ENCODE results near the gene MMS22L.
"Not testable (repeated sequence)": the region's sequence is repeated elsewhere in the genome, so short reads cannot be mapped to it uniquely, and the experiment has no call there.

Gene MMS22L

DNA sequence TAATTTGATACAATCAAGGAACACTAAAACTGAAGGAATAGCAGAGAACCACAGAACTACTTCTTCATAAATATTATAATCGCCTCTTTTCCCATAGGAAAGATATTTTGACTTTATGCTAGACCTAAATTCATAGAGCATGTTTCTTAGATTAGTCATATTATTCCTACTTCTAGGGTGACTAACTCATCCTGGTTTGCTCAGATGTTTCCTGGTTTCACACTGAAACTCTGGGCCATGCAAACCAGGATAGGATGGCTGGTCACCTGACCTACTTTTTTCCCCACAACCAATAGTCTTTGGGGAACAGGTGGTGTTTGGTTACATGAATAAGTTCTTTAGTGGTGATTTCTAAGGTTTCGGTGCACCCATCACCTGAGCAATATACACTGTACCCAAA, 42.8 kb downstream of the MMS22L start:
- DNase-seq (ENCODE audit: low read depth): peak; percentile 46

DNA sequence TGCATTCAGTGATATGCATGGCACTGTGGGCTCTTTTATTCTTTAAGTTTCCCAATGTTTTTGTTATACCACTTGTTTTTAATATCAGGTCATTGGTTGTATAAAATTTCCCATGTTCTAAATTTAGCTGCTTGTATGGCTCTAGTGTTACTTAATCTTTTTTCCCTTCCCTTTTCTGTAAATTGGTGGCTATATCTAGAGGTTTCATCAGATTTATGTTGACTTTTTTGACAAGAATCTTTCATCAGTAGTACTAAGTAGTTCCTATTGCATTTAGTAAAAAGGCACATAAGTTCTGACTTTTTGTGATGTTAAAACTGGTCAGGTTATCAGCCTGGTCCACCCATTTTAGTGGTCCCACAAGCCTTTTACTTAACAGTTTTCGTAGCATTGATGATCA, 51.1 kb downstream of the MMS22L start:
- no peak for DNase-seq (ENCODE audit: low read depth)

GRCh38 chr6:97222903-97223302, 60.1 kb downstream of the MMS22L start:
- DNase-seq (ENCODE audit: low read depth): no peak

DNA sequence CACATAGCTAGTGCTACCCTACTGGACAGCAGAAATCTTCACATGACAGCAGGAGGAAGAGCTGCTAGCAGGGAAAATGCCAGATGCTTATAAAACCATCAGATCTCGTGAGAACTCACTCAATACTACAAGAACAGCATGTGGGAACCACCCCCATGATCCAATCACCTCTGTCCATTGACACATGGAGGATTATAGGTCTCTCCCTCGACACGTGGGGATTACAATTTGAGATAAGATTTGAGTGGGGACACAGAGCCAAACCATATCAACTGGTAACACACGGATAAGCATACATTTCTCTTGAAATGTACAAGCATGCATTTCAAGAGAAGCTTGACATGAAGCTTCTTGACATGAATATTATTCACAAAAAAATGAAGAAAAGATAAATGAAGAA, 64.1 kb downstream of the MMS22L start:
- no peak for DNase-seq (ENCODE audit: low read depth)

DNA sequence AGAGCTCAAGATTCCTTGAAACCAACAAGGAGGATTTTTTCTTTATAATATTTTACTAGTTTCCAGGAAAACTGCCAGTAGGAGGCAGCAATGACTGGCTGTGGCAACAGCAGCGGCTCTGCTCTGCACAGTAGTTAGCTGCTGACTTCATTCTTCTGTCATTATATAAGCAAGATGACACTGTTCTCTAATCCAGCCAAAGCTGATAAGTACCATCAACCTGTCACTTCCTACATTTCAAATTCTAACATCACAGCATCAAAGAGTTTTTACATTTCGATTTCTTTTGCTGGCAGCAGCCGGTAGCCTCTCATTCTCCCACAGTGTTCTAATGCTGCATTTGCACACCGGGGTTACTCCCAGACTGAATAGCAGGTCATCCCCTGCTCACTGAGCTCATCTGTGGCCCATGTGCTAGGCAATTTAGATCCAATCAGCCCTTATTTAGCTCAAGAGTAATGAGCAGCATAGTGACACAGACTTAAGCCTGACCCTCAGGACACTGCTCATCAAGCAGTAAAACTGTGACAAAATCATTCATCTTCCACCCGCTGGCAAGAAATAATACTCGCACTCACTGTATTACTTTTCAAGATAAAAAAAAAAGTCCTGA, 67.8 kb downstream of the MMS22L start:
- DNase-seq (ENCODE audit: low read depth): peak; percentile 47

DNA sequence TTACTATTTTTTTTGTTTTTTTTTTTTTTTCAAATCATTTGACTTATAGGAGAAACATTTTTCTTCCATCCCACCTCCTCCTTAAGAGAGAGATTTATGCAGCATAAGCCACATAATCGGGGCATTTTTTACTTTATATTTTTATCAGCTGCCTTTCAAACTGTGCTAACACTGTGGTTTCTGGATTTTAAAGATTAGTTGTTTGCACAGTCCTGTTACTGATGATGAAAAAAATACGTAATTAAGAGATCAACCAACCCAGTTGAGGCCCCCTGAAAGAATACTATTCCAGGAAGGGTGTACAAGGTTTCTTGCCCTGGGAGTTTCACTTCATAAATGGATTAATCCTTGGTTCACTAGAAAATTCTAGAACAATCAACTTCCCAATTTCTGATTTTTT, 68.3 kb downstream of the MMS22L start:
- no peak for DNase-seq (ENCODE audit: low read depth)

GRCh38 chr6:97207383-97207782, 75.6 kb downstream of the MMS22L start:
- no peak for DNase-seq (ENCODE audit: low read depth)

DNA sequence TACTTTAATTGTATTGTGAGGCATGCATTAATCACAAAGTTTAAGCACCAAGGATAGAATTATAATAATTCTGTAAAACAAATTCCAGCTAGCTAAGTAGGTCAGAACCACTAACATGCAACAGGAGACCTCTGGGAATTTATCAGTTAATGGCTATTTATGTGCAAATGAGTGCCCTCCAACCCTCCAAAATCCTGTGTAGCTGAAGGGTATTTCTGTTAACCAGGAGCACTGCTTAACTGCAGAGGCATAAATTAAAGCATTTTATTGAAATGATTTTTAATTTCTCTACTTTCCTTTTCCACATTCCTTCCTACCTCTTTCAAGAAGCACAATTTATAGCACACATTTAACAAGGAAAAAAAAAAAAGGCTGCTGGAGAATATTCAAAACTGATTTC, 77.0 kb downstream of the MMS22L start:
- no peak for DNase-seq (ENCODE audit: low read depth)

DNA sequence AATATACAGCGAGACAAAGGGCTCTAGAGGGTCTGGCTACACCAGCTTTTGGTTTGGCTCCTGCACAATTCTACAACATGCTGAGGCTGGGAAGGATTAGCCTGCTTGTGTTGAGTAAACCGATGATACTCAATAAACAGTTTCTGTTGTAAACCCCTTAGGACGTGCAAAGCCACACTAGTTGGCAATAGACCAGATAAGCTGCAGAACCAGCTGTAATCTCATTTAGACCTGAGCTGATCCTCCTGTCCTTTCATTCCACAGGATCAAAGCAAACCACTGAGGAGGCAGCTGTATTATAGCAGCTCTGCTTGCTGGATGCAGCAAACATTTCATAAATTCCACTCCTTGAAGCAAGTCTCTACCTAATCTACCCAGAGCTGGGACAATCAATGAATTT, 79.7 kb downstream of the MMS22L start:
- no peak for DNase-seq (ENCODE audit: low read depth)

- no peak for DNase-seq (ENCODE audit: low read depth)
These were observed 84.9 kb downstream of the MMS22L start for GRCh38 chr6:97198046-97198565.

DNA sequence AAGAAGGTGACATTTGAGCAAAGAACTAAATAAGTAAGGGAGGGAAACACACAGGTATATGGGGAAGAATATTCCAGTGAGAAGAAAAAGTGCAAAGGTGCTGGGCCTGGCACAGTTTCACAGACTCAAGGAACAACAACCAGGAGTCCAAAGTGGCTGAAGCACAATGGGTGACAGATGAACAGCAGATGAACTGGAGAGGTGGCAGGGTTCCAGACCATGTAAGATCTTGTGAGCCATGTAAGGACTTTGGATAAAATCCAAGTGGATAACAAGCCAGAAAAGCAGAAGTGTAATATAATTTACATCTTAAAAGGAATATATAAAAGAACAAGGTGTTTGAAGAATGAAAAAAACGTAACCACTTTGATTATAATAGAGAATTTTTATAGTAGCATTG, 87.9 kb downstream of the MMS22L start:
- no peak for DNase-seq (ENCODE audit: low read depth)

- DNase-seq (ENCODE audit: low read depth): no peak
These were observed 93.2 kb downstream of the MMS22L start for GRCh38 chr6:97189767-97190166.

DNA sequence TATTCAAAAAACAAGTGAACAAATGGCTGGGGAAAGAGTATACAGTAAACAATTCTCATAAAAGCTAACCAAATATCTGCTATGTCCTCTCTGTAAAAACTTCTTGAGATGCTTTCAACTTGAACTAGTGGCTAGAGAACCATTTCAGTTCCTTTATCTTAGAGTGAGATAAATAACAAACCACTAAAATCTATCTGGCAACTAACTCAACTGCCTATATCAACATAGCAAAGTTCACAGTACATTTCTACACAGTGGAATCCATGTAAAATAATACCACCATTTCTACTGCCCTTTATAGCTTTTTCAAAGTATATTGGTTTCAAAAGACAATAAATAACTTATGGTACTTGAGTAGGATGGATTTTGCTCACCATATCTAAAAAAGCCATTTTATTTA, 95.1 kb downstream of the MMS22L start:
- DNase-seq (ENCODE audit: low read depth): no peak

- no peak for DNase-seq (ENCODE audit: low read depth)
These were observed 96.5 kb downstream of the MMS22L start for GRCh38 chr6:97186416-97186999.

DNA sequence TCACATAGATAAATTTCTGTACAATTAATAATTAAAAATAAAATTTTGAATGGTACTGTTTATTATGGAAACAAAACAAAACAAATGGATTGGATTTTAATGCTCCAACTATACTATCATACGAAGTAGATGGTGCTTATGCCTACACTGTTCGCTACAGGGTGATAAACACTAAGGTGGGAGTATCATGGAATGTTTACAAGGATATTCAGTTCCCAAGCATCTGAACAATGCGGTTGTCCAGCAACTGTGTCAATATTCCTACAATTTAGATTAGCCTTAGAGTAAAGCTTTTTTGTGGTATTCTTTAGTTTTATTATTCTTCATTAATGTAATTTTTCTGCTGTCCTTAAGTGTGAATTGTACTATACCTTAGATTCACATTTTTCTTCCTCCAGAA, 105.1 kb downstream of the MMS22L start:
- DNase-seq (ENCODE audit: low read depth): peak; percentile 51

DNA sequence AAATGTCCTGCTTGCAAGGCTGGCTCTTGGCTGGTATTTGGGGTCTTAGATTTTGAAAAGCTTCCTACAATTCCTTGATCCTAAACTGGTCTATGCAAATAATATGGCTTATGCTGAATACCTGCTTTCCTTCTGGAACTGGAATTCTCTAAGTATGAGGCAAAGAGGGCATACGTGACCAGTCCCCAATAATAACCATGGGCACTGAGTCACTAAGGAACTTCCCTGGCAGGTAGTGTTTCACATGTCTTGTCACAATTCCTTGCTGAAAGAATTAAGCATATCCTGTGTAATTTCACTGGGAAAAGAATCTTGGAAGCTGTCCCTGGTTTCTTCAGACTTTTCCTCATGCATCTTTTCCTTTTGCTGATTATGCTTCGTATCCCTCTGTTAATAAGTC, 106.5 kb downstream of the MMS22L start:
- no peak for DNase-seq (ENCODE audit: low read depth)

GRCh38 chr6:97175806-97176205, 107.2 kb downstream of the MMS22L start:
- no peak for DNase-seq (ENCODE audit: low read depth)

- DNase-seq (ENCODE audit: low read depth): no peak
These were observed 108.5 kb downstream of the MMS22L start for GRCh38 chr6:97174471-97174870.

DNA sequence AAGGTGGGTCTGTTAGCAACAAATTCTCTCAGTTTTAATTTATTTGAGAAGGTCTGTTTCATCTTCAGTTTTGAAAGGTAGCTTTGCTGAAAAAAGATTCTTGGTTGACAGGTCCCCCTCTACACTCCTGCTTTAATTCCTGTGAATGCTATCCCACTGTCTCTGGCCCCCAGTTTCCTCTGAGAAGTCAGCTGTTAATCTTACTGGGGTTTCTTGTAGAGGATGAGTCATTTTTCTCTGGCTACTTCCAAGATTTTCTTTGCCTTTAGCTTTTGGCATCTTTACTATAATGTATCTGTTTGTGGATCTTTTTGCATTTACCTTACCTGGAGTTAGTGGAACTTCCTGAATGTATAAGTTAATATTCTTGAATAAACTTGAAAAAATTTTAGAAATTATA, 122.7 kb downstream of the MMS22L start:
- no peak for DNase-seq (ENCODE audit: low read depth)

DNA sequence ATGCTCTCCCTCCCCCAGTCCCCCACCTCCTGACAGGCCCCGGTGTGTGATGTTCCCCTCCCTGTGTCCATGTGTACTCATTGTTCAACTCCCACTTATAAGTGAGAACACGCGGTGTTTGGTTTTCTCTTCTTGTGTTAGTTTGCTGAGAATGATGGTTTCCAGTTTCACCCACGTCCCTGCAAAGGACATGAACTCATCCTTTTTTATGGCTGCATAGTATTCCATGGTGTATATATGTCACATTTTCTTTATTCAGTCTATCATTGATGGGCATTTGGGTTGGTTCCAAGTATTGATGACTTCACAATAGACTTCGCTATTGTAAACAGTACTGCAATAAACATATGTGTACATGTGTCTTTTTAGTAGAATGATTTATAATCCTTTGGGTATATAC, 127.6 kb downstream of the MMS22L start:
- DNase-seq (ENCODE audit: low read depth): not testable (repeated sequence)

DNA sequence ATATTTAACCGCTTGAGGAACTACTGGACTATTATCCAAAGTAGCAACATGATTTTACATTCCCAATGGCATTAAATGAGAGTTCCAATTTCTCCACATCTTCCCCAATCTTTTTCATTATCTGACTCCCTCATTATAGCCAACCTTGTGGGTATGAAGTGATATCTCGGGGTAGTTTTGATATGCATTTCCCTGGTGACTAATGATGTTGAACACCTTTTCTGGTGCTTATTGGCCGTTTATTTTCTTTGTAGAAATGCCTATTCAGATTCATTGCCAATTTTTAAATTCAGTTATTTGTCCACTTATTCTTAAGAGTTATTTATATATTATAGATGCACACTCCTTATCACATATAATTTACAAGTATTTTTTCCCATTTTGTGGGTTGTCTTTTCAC, 129.0 kb downstream of the MMS22L start:
- DNase-seq (ENCODE audit: low read depth): no peak

DNA sequence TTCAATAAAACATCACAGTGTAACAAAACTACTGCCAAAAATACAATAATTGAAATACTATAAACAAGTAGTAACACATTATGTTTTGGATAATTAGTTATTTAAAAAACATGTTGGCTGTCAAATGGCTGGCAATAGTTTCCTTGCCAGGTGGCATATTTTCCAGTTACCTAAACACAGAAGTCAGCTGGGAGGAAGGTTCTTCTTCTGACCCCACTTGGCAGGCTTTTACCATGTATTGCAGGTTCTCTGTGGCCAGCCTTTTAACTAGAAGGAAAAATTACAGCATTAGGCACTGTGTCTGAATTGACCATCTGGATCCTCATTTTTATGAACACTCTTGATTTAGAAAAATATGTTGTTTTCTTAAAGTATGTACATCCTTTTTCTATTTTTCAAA, 131.4 kb downstream of the MMS22L start:
- DNase-seq (ENCODE audit: low read depth): no peak

GRCh38 chr6:97150932-97151331, 132.1 kb downstream of the MMS22L start:
- DNase-seq (ENCODE audit: low read depth): no peak

DNA sequence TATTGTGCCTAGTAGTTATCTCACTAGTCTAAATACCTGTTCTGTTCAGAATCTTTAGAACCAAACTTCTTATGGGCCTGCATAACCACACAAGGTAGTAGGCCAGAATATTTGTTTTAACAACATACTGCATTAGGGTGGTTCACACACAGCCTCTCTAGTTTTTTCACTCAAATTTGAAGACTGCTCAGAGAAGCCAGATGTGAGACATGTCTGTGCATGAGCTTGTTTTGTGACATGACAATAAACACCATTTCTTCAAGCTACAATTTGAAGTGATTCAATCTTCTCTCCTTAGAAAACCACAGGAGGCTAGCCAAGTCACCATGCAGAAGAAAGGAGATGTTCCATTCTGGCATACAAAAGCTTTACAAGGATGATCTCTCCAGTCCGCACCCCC, 135.6 kb downstream of the MMS22L start:
- no peak for DNase-seq (ENCODE audit: low read depth)

Data from non-pigmented ciliary epithelial cell (primary cell).